ENCODE data around the gene ZFHX3.

ZFHX3 gene

GRCh38 chr16:72846594-72846993 lies 201.3 kb downstream of the ZFHX3 start:
- no peak for DNase-seq (ENCODE audit: low spot score)

GRCh38 chr16:72845322-72846020 lies 202.5 kb downstream of the ZFHX3 start:
- no peak for DNase-seq (ENCODE audit: low spot score)

- no peak for DNase-seq (ENCODE audit: low spot score)
Measured at GRCh38 chr16:72844225-72844920, 203.6 kb downstream of the ZFHX3 start.

GRCh38 chr16:72841506-72841905 lies 206.4 kb downstream of the ZFHX3 start:
- no peak for DNase-seq (ENCODE audit: low spot score)

- DNase-seq (ENCODE audit: low spot score), result no peak
Measured at GRCh38 chr16:72840631-72841381, 207.1 kb downstream of the ZFHX3 start.

GRCh38 chr16:72838951-72839350 lies 209.0 kb downstream of the ZFHX3 start:
- no peak for DNase-seq (ENCODE audit: low spot score)

GRCh38 chr16:72838586-72838910 lies 209.4 kb downstream of the ZFHX3 start:
- DNase-seq (ENCODE audit: low spot score), result no peak

- DNase-seq (ENCODE audit: low spot score), result no peak
Measured at GRCh38 chr16:72837846-72838585, 209.9 kb downstream of the ZFHX3 start.

GRCh38 chr16:72836985-72837384 lies 210.9 kb downstream of the ZFHX3 start:
- no peak for DNase-seq (ENCODE audit: low spot score)

GRCh38 chr16:72836181-72836580 lies 211.7 kb downstream of the ZFHX3 start:
- DNase-seq (ENCODE audit: low spot score), result no peak

GRCh38 chr16:72835086-72835485 lies 212.8 kb downstream of the ZFHX3 start:
- no peak for DNase-seq (ENCODE audit: low spot score)

GRCh38 chr16:72834499-72834898 lies 213.4 kb downstream of the ZFHX3 start:
- DNase-seq (ENCODE audit: low spot score), result no peak

- DNase-seq (ENCODE audit: low spot score), result no peak
Measured at GRCh38 chr16:72833969-72834368, 214.0 kb downstream of the ZFHX3 start.

- DNase-seq (ENCODE audit: low spot score), result no peak
Measured at GRCh38 chr16:72833482-72833881, 214.4 kb downstream of the ZFHX3 start.

GRCh38 chr16:72832621-72833248 lies 215.2 kb downstream of the ZFHX3 start:
- DNase-seq (ENCODE audit: low spot score), result peak; percentile 62

- DNase-seq (ENCODE audit: low spot score), result no peak
Measured at GRCh38 chr16:72829846-72830775, 217.8 kb downstream of the ZFHX3 start.

GRCh38 chr16:72827866-72828265 lies 220.1 kb downstream of the ZFHX3 start:
- no peak for DNase-seq (ENCODE audit: low spot score)

- no peak for DNase-seq (ENCODE audit: low spot score)
Measured at GRCh38 chr16:72825912-72826621, 221.9 kb downstream of the ZFHX3 start.

GRCh38 chr16:72824761-72825160 lies 223.2 kb downstream of the ZFHX3 start:
- DNase-seq (ENCODE audit: low spot score), result no peak

GRCh38 chr16:72824027-72824426 lies 223.9 kb downstream of the ZFHX3 start:
- no peak for DNase-seq (ENCODE audit: low spot score)

Data from hematopoietic multipotent progenitor cell treated with erythropoietin and hydrocortisone succinate and interleukin-3 and kit ligand, for 17 days (in vitro differentiated cells).